ENCODE results near the gene MAGI3.

DNA sequence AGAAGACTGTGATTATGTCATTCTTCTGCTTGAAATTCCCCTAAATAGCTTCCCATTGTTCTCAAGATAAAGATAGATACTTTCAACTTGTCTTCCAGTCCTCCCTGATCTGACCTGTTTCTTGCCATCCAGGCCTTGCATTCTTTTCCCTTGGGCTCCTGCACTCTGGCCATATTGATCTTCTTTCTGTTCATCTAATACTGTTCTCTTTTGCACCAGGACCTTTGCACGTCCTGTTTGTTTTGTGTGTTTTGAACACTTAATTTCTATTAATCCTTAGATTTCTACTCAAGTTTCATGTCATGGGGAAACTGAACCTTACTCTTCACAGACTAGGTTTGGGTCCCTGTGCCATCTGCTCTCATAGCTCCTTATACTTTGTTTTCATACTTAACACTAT, 65.1 kb downstream of the MAGI3 start:
- TF ChIP-seq, protein P1, sequence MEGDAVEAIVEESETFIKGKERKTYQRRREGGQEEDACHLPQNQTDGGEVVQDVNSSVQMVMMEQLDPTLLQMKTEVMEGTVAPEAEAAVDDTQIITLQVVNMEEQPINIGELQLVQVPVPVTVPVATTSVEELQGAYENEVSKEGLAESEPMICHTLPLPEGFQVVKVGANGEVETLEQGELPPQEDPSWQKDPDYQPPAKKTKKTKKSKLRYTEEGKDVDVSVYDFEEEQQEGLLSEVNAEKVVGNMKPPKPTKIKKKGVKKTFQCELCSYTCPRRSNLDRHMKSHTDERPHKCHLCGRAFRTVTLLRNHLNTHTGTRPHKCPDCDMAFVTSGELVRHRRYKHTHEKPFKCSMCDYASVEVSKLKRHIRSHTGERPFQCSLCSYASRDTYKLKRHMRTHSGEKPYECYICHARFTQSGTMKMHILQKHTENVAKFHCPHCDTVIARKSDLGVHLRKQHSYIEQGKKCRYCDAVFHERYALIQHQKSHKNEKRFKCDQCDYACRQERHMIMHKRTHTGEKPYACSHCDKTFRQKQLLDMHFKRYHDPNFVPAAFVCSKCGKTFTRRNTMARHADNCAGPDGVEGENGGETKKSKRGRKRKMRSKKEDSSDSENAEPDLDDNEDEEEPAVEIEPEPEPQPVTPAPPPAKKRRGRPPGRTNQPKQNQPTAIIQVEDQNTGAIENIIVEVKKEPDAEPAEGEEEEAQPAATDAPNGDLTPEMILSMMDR (IDR thresholded peaks at IDR 0.05; ENCODE audit: low read depth, low read length), result no peak
- no peak for TF ChIP-seq EZH2phosphoT487 (IDR thresholded peaks at IDR 0.05; ENCODE audit: low read depth)

Measured in OCI-LY3 (cell line).